ENCODE results near the gene OSBP.

- TF ChIP-seq CTCF (IDR thresholded peaks at IDR 0.05) = peak; percentile 13 to 61 (median 37)
- TF ChIP-seq POLR2A (IDR thresholded peaks at IDR 0.05; ENCODE audit: low read depth) = peak; percentile 19
- TF ChIP-seq EP300 (IDR thresholded peaks at IDR 0.05) = no peak
These were observed 65.2 kb downstream of the OSBP start for GRCh38 chr11:59550368-59550841.
